Prostate gland (tissue), 2 donors: ENCODE data around the gene SLC1A2. TPM values are rescaled to one million over a fixed set of nuclear protein-coding genes. Genes with fewer than 3 reads are reported as not detected.

Experiments
- DNase-seq: peaks from one replicate; pipeline ENCODE4 v3.0.0-alpha.2; 2019; ENCODE audit warnings: low spot score
- H3K27ac ChIP-seq, 2 donors: fragments of 200-600 bp; sonication (generic); 2 replicates each; pipeline ENCODE4 v1.5.1; 2017 to 2019
- H3K27me3 ChIP-seq: fragments of 200-600 bp; sonication (generic); replicated peaks from 2 replicates; pipeline ENCODE4 v1.5.1; 2019; ENCODE audit not compliant: insufficient read depth
- H3K36me3 ChIP-seq, 2 donors: fragments of 200-600 bp; sonication (generic); 1 replicate in 1 of 2; 2 replicates in 1 of 2; pipeline versions ENCODE4 v1.5.1 to v1.8.1; 2017 to 2019
- H3K4me1 ChIP-seq: fragments of 200-600 bp; sonication (generic); replicated peaks from 2 replicates; pipeline ENCODE4 v1.5.1; 2019
- H3K4me3 ChIP-seq, 2 donors: fragments of 200-600 bp; sonication (generic); 2 replicates each; pipeline ENCODE4 v1.5.1; 2017 to 2019
- H3K9me3 ChIP-seq: fragments of 200-600 bp; sonication (generic); 2 replicates; pipeline ENCODE4 v1.5.1; 2017
- POLR2A ChIP-seq: fragments of 450-650 bp; IDR thresholded peaks from one replicate; pipeline ENCODE4 v1.6.1; 2016; ENCODE audit warnings: antibody characterized with exemption, mild to moderate bottlenecking
- POLR2AphosphoS5 ChIP-seq: sonication (generic); formaldehyde crosslinking; IDR thresholded peaks from one replicate; pipeline ENCODE4 v1.6.1; 2017; ENCODE audit warnings: antibody characterized with exemption
- WGBS: methylation state at CpG from one replicate; pipeline ENCODE4 v1.1.5; 2018; 5-methylcytosine and 5-hydroxymethylcytosine counted together
- intact Hi-C: fragments of 100-400 bp; cut with DNase I; formaldehyde crosslinking; loops from one replicate; pipeline ENCODE4 v1.14.2; 2022
- total RNA-seq, 2 donors: library from RNA; depleted of rRNA; stranded (reverse); fragments of >200 nt; gene quantifications; one replicate each; pipeline ENCODE4 v1.1.0, GENCODE V29; 2016
- TF ChIP-seq, protein P1 (sequence below), 4 experiments: fragments of 200-600 bp in 2 of 4; fragments of 450-650 bp in 2 of 4; sonication (generic) in 2 of 4; IDR thresholded peaks; 1 replicate in 3 of 4; 2 replicates in 1 of 4; pipeline ENCODE4 v1.5.1; 2016 to 2019; ENCODE audit warnings: antibody characterized with exemption in 4 of 4, mild to moderate bottlenecking in 2 of 4, moderate library complexity in 2 of 4

The SLC1A2 gene
- total RNA-seq, 2 donors from 2014 or later, result 0.82 to 1.5 TPM

DNA sequence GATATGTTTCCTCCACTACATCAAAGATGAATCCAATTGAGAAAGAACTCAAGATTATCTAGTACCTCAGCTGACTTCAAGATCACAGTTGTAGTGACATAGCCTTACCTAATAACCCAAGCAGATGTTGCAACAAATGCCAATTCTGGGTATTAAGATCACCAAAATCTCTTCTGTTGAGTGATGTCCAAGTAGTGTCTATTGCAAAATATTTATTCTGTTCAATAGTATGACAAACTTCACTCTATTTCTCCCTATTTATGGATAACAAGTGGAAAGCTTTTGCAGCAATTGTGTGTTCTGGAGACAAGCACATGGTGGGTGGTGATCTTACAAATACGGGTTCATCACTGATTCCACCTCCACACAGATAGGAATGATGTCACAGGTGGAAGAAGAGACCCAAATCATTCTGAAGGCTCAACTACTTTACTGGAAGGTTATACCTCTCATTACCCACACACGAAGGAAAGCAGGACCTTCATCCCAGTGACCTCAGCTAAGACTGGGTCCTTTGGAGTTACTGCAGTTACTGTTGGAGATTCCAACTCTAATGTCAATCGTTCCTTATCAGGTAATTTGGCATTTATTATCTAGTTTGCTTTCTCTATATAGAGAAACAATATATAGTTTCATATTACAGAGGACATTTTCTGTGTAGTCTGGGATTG, 208.3 kb downstream of the SLC1A2 start:
- no peak overlapping the region for H3K4me3 ChIP-seq
- WGBS, result 95% methylated on average over 3 of the region's 3 CpGs
- intact Hi-C loops, result no loop called here
- H3K9me3 ChIP-seq, result no peaks in the 10 kb centered on the region
- H3K4me1 ChIP-seq, result no peaks in the 10 kb centered on the region
- TF ChIP-seq, protein P1, sequence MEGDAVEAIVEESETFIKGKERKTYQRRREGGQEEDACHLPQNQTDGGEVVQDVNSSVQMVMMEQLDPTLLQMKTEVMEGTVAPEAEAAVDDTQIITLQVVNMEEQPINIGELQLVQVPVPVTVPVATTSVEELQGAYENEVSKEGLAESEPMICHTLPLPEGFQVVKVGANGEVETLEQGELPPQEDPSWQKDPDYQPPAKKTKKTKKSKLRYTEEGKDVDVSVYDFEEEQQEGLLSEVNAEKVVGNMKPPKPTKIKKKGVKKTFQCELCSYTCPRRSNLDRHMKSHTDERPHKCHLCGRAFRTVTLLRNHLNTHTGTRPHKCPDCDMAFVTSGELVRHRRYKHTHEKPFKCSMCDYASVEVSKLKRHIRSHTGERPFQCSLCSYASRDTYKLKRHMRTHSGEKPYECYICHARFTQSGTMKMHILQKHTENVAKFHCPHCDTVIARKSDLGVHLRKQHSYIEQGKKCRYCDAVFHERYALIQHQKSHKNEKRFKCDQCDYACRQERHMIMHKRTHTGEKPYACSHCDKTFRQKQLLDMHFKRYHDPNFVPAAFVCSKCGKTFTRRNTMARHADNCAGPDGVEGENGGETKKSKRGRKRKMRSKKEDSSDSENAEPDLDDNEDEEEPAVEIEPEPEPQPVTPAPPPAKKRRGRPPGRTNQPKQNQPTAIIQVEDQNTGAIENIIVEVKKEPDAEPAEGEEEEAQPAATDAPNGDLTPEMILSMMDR (IDR thresholded peaks at IDR 0.05), result no peak
- TF ChIP-seq POLR2AphosphoS5 (no peak), POLR2A (no peak)
- no peaks in the 10 kb centered on the region for H3K36me3 ChIP-seq
- no peaks in the 10 kb centered on the region for H3K27me3 ChIP-seq
- DNase-seq, result no peak
- H3K27ac ChIP-seq, result no peak overlapping the region

DNA sequence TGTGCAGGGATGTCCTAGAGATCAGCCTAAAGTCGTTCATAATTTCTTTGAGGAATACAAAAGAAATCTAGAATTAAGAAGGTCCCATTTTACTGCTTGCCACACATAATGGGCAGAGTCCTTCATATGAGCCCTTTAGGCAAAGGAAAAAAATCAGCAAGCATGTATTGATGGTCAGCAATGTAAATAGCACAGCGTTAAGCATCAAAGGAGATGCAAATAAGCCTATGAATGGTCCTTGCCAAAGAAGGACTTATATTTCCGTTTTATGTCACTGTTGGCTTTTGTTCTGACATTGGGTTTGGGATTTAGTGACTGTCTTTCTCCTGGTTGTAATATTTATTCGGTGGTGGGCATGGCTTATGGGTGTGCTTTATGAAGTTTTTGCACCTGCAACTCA, 210.6 kb downstream of the SLC1A2 start:
- H3K27ac ChIP-seq, result no peak overlapping the region
- H3K27me3 ChIP-seq, result no peaks in the 10 kb centered on the region
- intact Hi-C loops, result no loop called here
- WGBS, result 68% methylated on average over 4 of the region's 4 CpGs
- H3K4me3 ChIP-seq, result no peak overlapping the region
- TF ChIP-seq POLR2A (no peak), POLR2AphosphoS5 (no peak)
- TF ChIP-seq, protein P1 (IDR thresholded peaks at IDR 0.05), result no peak
- H3K4me1 ChIP-seq, result no peaks in the 10 kb centered on the region
- H3K9me3 ChIP-seq, result no peaks in the 10 kb centered on the region
- DNase-seq, result no peak
- no peaks in the 10 kb centered on the region for H3K36me3 ChIP-seq

DNA sequence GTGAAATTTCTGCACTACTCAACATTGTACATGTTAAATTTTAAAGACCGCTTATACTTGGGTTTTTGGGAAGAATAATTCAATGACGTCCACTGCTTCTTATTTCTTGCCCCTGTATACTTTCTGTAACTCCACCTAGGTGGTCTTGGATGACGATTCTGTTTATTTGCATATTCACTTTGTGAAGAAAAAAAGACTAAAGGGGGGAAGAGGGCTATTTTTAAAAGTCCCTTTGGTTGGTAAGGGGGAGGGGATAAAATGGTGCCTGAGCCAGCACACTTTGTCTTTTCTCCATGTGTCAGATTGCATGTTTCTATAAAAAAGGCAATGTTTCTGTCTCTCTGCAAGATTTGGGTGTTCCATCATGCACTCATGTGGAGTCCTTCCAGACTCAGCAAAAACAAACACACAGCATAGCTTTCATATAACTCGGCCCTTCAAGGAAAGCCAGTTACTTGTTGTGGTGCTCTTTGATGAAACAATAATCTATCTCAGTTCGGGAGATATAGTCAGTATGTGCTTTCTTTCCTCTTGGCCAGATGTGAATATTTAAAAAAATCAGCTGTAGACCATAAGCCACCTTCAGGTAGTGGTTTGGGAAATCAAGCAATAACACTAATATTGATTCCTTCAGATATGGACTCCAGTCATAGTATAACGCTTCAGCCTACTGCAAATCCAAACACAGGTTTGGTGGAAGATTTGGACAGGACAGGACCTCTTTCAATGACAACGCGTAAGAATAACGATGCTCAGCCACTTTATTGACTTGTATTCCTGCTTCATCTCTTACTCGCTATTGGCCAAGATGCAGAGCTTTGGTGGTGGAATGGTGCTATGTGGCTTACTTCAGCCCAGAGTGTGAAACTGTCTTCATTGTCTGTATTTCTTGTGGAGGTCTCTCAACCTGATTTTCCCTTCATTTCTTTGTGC, 211.6 kb downstream of the SLC1A2 start:
- no peaks in the 10 kb centered on the region for H3K36me3 ChIP-seq
- intact Hi-C loops, result no loop called here

DNA sequence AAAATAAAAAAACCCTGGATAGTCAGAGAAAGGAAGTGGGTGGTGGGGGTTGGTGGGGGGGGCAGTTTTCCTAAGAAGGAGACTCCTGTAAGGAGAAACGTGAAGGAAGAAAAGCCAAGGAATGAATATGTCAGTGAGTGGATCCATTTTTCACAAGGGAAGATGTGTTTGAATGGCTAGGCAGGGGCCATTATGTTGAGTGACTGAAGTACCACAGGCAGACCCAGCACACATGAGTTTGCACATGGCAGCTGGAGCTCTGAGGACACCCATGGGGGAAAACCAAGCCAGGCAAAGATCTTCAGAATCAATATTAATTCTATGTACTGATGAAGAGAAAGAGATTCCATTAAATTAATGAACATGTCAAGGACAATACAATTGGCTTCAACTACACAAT, 212.7 kb downstream of the SLC1A2 start:
- H3K36me3 ChIP-seq, result no peaks in the 10 kb centered on the region
- WGBS, result 100% methylated on average over 1 of the region's 1 CpG
- no peaks in the 10 kb centered on the region for H3K27me3 ChIP-seq
- H3K27ac ChIP-seq, result no peak overlapping the region
- intact Hi-C loops, result no loop called here
- no peak overlapping the region for H3K4me3 ChIP-seq
- TF ChIP-seq POLR2A (no peak), POLR2AphosphoS5 (no peak)
- TF ChIP-seq, protein P1 (IDR thresholded peaks at IDR 0.05), result no peak
- no peaks in the 10 kb centered on the region for H3K9me3 ChIP-seq
- no peaks in the 10 kb centered on the region for H3K4me1 ChIP-seq
- DNase-seq, result no peak

More for the DNA sequence above, 211.6 kb downstream of the SLC1A2 start:
- no peak for DNase-seq
- Histone ChIP-seq H3K4me3 (no peak overlapping the region), H3K27me3 (no peaks in the 10 kb centered on the region), H3K4me1 (no peaks in the 10 kb centered on the region), H3K27ac (no peak overlapping the region), H3K9me3 (no peaks in the 10 kb centered on the region)
- TF ChIP-seq, protein P1 (IDR thresholded peaks at IDR 0.05), result no peak
- TF ChIP-seq POLR2A (no peak), POLR2AphosphoS5 (no peak)
- 81% methylated on average over 10 of the region's 10 CpGs for WGBS
